GM19099 (cell line): ENCODE results near the gene ADCY1.

ENCODE experiments used
- POLR2A ChIP-seq: IDR thresholded peaks from 3 replicates; pipeline ENCODE4 v1.6.1; 2011; ENCODE audit warnings: low read depth; ENCODE audit not compliant: insufficient read length; ENCODE audit errors: extremely low read depth

ADCY1 gene

GRCh38 chr7:45710271-45711160 is 136.3 kb downstream of the ADCY1 start:
- no peak for TF ChIP-seq POLR2A

GRCh38 chr7:45711161-45711490 is 137.0 kb downstream of the ADCY1 start:
- no peak for TF ChIP-seq POLR2A

DNA sequence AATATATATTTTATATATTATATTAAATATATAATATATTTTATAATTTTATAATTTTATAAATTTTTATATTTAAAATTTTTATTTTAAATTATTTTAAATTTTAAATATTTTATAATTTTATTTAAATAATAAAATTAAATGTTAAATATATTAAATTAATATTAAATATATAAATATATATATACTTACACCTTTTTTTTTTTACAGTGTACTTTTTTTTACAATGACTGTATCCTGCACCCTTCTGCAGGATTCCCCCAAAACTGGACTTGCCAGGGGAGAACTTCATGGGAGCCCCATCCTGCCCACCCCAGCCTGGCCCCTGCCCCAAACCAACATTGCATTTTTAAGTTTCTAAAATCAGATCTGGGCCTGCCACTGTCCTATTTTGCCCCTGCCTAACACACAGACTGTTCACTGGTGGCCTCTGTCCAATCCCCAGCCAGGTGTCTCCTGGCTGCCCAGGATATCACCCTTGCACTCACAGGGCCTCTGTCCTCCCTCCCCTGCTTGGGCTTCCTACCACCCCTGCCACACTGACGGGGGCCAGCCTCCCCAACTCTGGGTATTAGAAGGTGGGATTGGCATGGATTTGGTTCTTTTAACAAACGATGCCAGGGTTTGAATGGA is 138.0 kb downstream of the ADCY1 start:
- no peak for TF ChIP-seq POLR2A

GRCh38 chr7:45712872-45713668 is 138.9 kb downstream of the ADCY1 start:
- TF ChIP-seq POLR2A: no peak

- TF ChIP-seq POLR2A: no peak
These were observed 139.7 kb downstream of the ADCY1 start for GRCh38 chr7:45713669-45714520.

- TF ChIP-seq POLR2A: no peak
These were observed 140.3 kb downstream of the ADCY1 start for GRCh38 chr7:45714521-45714820.

DNA sequence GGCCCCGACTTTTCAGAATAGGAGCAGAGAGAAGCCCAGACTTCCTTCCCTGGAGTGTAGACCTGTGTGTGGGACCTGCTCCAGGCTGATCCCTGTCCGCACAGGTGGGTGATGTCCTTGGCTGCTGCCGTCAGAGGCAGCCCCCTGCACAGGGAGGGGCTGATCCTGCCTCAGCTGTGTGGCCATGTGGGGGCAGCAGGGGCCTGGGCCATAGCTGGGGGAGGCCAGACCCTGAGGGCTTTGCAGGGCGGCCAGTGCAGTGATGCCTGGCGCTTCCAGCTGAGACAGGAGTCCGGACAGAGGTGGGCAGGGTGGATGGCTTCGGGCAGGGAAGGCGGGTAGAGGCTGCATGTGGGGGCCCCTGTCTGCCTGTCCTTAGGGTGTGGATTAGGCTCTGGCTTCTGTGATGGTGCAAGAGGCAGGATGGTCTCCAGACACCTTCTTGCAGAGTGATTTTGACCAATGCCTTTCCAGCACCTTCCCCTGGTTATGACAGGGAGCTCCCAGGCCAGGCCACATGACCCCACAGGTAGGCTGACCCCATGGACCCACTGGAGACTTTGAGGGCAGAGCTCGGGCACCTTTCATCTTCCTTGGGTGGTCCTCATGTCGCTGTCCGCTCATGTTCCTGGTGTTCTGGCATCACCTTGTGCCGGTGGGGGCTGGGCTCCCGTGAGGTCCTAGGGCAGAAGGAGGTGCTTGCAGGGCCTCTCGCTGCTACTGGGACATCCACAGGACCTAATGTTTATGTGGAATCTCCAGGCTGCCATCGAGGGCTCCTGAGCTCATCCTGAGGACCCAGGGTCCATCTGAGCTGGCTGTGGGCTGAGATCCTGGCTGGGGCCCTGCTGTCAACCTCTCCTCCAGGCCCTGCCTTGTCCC is 141.5 kb downstream of the ADCY1 start:
- no peak for TF ChIP-seq POLR2A

DNA sequence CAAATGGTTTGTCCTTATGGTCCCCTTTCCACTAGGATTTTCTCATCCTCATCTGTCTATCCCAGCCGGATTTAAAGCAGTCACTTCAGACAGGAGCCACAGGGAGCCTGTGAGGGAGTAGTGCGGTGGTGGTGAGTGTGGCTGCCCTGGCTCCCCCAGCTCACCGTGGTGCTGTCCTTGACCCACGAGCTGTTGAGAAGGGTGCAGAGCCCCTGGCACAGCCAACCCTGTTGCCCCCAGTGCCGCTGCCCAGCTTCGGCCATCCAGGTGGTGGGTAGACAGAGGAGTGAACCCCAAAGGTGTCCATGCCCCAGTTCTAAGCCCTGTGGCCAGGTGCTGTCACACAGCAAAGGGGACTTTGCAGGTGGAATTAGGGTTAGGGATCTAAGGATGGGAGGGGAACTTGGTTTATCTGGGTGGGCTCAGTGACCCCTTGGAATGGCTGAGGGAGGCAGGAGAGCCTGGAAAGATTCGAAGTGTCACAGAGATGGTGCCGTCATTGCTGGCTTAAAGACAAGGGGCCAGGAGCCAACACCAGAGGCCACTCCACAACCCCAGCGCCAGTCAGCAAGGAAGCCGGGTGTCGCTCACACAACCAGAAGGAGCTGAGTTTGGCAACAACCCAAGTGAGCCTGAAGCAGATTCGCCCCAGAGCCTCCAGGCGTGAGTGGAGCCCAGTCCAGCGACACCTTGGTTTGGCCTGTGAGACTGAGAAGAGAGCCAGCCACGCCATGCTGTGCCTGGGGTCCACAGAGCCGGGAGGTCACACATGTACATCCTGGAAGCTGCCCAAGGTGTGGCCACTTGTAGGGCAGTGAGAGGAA is 142.4 kb downstream of the ADCY1 start:
- TF ChIP-seq POLR2A: no peak

- no peak for TF ChIP-seq POLR2A
These were observed 143.5 kb downstream of the ADCY1 start for GRCh38 chr7:45717537-45718235.

- no peak for TF ChIP-seq POLR2A
These were observed 144.5 kb downstream of the ADCY1 start for GRCh38 chr7:45718464-45719330.

DNA sequence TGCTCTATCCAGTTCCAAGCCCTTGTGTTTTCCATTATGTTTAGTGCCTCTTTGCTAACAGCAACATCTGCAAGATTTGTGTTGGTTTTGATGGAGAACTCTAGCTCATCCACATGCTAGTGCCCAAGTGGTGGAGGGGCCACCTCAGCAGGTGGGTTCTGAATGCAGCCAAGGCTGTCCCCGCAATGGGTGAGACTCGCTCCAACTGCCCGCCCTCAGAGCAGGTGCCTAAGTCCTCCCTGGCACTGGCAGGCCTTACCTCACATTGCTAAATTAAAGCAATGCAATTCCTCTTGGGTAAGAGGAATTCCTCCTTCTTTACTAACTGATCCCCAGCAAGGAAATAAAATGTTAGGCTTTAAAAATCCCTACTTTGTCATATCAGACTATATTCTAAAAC is 146.8 kb downstream of the ADCY1 start:
- TF ChIP-seq POLR2A: no peak
